PC-3 (cell line): ENCODE measurements around the gene DNER.

Experiments used
- EZH2 ChIP-seq: fragments of 300-600 bp; sonication (generic); IDR thresholded peaks from one replicate; pipeline ENCODE4 v1.6.1; 2017; ENCODE audit warnings: antibody characterized with exemption, mild to moderate bottlenecking, low read length; ENCODE audit not compliant: unreplicated experiment
- EZH2phosphoT487 ChIP-seq: fragments of 300-600 bp; sonication (generic); IDR thresholded peaks from 2 replicates; pipeline ENCODE4 v1.6.1; 2018; ENCODE audit warnings: mild to moderate bottlenecking, antibody characterized with exemption, low read length, borderline replicate concordance
- TF ChIP-seq, protein P1 (sequence below): fragments of 300-600 bp; sonication (generic); conservative IDR thresholded peaks from 2 replicates; pipeline ENCODE4 v1.5.1; 2017; ENCODE audit warnings: antibody characterized with exemption, low read depth, mild to moderate bottlenecking, low read length

GRCh38 chr2:229553091-229553490, 161.3 kb downstream of the DNER start:
- TF ChIP-seq, protein P1, sequence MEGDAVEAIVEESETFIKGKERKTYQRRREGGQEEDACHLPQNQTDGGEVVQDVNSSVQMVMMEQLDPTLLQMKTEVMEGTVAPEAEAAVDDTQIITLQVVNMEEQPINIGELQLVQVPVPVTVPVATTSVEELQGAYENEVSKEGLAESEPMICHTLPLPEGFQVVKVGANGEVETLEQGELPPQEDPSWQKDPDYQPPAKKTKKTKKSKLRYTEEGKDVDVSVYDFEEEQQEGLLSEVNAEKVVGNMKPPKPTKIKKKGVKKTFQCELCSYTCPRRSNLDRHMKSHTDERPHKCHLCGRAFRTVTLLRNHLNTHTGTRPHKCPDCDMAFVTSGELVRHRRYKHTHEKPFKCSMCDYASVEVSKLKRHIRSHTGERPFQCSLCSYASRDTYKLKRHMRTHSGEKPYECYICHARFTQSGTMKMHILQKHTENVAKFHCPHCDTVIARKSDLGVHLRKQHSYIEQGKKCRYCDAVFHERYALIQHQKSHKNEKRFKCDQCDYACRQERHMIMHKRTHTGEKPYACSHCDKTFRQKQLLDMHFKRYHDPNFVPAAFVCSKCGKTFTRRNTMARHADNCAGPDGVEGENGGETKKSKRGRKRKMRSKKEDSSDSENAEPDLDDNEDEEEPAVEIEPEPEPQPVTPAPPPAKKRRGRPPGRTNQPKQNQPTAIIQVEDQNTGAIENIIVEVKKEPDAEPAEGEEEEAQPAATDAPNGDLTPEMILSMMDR, result no peak
- TF ChIP-seq EZH2 (no peak), EZH2phosphoT487 (no peak)
